Activated CD4-positive, alpha-beta T cell treated with anti-CD3 and anti-CD28 coated beads for 1 hour (primary cell): ENCODE results near the gene ATG7.
"Not testable (repeated sequence)": the region's sequence is repeated elsewhere in the genome, so short reads cannot be mapped to it uniquely, and the experiment has no call there.

Experiments used
- DNase-seq: peaks from one replicate; pipeline ENCODE4 v3.0.0-alpha.2; 2020

The ATG7 gene

DNA sequence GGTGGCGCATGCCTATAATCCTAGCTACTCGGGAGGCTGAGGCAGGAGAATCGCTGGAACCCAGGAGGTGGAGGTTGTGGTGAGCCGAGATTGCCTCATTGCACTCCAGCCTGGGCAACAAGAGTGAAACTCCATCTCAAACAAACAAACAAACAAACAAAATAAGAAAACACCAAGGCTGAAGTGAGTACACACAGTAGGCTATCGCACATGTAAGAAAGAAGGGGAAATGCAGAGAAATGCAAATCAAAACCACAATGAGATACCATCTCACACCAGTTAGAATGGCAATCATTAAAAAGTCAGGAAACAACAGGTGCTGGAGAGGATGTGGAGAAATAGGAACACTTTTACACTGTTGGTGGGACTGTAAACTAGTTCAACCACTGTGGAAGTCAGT, 322.8 kb downstream of the ATG7 start:
- DNase-seq = not testable (repeated sequence)

- no peak for DNase-seq
Observed at GRCh38 chr3:11596387-11596786, 324.2 kb downstream of the ATG7 start.

DNA sequence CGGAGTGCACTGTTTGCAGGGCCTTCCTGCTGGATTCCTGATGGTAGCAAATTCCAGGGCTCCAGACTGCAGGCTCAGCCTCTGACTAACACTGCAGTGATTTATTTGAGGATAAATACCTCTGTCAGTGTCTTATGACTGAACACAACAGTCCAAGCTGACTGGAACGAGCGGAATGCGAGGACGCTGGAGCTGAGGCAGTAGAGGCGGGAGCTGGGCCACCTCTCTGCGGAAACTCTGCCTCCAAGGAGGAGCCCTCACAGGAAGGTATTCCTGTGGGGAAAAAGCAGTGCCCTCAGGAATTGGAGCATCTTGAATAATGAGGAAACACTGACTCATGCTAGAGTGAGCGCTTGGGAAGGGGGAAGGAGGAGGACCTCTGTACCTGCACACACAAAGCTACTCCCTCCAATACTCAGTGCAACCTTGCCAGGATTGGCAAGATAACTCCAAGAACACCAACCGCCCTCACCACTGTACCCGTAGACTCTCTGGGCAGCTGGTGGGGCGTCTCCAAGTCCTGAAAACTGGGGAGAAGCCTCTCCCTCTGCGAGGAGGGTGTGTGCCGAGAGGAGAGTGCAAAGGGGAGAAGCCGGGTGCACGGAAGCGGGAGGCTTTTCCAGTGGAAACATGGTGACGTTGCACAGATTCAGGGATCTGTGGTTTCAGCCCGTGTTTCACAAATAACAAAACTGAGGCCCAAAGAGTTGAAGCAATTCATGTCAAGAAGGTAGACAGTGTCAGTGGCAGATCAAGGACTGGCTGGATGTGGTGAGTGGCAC, 328.5 kb downstream of the ATG7 start:
- no peak for DNase-seq

- no peak for DNase-seq
Observed at GRCh38 chr3:11601446-11602238, 329.4 kb downstream of the ATG7 start.

DNA sequence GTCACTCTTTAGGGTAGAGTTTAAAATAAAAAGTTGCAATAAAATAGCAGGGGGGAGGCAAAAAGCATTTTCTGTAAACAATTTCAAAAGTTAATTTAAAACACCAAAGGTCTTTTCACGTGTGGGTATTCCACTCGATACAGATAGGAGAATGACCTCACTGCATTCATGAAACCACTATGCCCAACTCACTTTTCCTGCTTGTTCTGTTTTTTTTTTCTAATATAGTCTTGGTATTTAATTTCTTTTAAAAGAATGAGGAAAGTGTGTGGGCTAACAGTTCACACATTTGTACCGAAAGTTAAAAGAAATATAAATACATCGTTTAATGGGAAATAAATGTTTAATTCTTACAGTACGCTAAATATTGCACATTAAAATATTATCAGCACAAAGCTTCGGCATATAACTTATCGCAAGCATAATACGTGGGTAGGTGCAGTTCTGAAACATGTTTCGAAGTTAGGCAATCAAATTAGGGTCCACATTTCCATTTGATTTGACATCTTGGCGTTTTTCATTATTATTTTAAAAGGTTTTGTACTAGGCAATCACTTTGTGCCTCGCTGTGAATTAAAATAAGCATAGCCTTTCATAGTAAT, 330.1 kb downstream of the ATG7 start:
- no peak for DNase-seq

GRCh38 chr3:11602886-11603527, 330.8 kb downstream of the ATG7 start:
- DNase-seq = no peak

DNA sequence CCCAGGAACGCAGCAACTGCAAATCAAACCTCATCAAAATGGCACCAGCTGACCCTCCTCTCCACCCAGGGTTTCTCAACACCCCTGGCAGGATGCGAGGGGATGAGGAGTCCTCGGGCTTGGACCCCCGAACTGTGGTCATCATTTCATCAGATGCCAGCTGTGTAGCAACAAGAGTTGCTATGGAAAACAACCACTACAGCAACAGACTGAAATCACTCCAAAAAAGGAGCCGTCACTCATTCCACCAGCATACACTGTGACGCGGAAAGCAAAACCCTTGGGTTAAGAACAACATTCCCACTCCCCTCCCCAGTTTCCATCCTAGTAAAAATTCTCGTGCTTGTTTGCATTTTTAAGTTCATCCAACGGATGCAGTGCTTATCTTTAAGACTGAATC, 331.4 kb downstream of the ATG7 start:
- no peak for DNase-seq

DNA sequence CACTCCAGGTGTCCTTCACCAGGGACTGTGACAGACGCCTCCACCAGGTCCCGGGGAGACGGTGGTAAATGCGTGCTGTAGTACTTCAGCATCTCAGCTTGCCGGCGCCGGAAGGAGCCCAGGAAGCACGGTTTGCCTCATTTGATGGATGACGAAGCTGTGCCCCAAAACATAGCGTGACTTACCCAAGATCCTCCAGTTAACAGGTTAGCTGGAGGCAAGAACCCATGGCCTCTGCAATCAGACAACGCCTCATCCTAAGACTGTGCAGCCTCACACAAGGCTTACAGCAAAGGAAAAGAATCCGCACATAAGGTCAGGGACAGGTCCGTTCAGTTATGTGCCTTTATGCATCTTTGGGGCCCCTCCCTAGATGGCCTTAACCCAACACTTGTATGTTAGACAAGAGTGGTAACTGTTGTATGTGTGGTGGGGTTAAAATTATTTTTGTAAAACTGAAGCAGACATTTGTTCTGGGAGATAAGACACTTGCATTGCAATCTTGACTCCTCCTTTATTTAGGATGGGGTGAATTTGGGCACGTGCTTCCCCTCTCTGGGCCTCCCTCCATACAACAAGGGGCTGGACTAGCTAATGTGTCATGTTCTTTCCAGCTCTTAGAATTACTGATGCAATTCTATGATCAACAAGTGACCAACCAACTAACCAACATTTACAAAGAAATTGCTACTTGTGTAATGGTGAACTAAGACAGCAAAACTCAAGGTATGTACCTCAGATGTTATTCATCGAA, 332.1 kb downstream of the ATG7 start:
- no peak for DNase-seq

- no peak for DNase-seq
Observed at GRCh38 chr3:11605398-11605797, 333.2 kb downstream of the ATG7 start.

- DNase-seq = no peak
Observed at GRCh38 chr3:11606090-11606784, 334.0 kb downstream of the ATG7 start.

DNA sequence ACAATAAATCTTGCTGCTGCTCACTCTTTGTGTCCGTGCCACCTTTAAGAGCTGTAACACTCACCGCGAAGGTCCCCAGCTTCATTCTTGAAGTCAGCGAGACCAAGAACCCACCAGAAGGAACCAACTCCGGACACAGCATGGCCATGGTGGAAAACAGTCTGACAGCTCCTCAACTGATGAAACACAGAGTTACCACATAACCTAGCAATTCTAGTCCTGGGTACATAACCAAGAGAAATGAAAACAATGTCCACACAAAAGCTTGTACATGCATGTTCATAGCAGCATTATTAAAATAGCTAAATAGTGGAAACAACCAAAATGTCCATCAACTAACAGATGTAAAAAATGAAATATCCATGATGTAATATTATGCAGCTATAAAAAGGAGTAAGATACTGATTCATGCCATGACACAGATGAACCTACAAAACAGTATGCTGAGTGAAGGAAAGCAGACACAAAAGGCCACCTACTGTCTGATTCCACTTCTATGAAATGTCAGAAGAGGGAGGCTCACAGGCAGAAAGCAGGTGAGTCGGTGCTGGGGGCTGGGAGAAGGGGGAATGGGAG, 334.8 kb downstream of the ATG7 start:
- no peak for DNase-seq
